Astrocyte of the cerebellum (primary cell): ENCODE results near the gene POLN.

ENCODE experiments used
- DNase-seq: peaks from one replicate; pipeline ENCODE4 v3.0.0-alpha.2; 2011; ENCODE audit warnings: low read depth
- H3K4me3 ChIP-seq: 2 replicates; pipeline ENCODE4 v1.5.1; 2011; ENCODE audit warnings: mild to moderate bottlenecking, low read depth, low read length, moderate library complexity
- in situ Hi-C: cut with HindIII; loops from 2 replicates; pipeline ENCODE4 v1.10.0; 2017; ENCODE audit warnings: low sequenced_read_pairs
- TF ChIP-seq, protein P1 (sequence below): IDR thresholded peaks from 2 replicates; pipeline ENCODE4 v1.5.1; 2012; ENCODE audit warnings: low read length, low read depth, moderate library complexity, mild to moderate bottlenecking; ENCODE audit errors: missing control alignments

The POLN gene

GRCh38 chr4:2079006-2079405 lies 162.9 kb downstream of the POLN start:
- in situ Hi-C loops = no loop called here
- TF ChIP-seq, protein P1, sequence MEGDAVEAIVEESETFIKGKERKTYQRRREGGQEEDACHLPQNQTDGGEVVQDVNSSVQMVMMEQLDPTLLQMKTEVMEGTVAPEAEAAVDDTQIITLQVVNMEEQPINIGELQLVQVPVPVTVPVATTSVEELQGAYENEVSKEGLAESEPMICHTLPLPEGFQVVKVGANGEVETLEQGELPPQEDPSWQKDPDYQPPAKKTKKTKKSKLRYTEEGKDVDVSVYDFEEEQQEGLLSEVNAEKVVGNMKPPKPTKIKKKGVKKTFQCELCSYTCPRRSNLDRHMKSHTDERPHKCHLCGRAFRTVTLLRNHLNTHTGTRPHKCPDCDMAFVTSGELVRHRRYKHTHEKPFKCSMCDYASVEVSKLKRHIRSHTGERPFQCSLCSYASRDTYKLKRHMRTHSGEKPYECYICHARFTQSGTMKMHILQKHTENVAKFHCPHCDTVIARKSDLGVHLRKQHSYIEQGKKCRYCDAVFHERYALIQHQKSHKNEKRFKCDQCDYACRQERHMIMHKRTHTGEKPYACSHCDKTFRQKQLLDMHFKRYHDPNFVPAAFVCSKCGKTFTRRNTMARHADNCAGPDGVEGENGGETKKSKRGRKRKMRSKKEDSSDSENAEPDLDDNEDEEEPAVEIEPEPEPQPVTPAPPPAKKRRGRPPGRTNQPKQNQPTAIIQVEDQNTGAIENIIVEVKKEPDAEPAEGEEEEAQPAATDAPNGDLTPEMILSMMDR = no peak
- no peak for DNase-seq
- H3K4me3 ChIP-seq = no peak overlapping the region

DNA sequence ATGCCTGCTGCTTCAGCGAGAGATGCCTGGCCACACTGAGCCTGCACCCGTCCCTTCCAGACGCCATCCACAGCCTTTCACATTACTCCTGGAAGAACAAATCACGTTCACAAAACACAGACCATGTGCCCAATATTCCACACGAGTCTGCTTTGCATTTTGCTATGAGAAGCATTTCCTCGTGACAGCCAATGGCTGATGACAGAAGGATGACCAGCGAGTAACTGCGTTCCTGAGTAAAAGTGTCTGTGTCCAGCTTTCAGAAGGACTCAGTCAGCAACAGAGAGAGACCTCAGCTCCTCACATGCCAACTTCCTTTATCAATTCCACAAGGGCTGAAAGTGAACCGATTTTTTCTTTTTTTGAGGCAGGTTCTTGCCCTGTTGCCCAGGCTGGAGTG lies 163.3 kb downstream of the POLN start:
- in situ Hi-C loops = no loop called here
- H3K4me3 ChIP-seq = no peak overlapping the region
- no peak for DNase-seq
- TF ChIP-seq, protein P1 = no peak

DNA sequence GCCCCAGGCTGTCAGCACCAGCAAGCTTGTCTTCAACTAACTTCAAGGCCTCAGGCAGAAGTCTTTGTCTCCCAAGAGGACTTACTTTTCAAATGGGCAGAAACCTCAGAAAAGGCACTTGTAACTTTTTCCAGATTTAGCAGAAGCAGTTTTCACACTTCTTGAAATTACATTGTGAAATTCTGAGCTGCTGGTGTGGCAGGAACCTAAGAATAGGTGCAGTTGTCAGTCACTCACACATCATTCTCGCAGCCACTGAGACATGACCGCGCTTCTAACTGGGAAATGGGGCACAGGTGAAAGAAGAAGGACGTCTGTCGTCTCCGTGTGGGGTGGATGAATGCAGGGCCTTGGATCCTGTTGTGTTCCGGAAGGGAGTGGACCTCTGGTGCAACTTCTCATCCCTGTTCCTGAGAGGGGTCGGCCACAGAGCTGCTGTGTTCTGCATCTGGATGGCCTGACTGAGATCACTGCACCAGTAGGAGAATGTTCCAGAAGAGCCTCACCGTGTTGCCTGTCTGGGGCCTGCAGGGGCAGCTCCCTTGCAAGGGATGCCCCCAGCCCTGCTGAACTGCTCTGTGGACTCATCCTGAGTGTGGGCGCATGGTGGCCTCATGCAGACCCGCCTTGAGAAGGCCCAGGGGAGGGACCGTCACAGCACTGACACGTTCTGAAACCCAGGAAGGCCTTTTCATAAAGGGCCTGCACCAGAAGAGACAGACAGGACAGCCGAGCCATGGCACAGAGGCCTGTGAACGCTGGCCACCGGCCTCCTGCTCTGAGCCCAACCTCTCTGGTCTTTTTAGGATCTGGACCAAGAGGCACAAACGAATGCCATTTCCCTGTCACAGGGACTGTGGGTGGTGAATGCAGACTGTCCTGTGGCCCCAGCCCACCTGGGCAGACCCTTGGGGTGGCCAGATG lies 164.1 kb downstream of the POLN start:
- DNase-seq = no peak
- no peak overlapping the region for H3K4me3 ChIP-seq
- in situ Hi-C loops = no loop called here
- TF ChIP-seq, protein P1 = no peak

- TF ChIP-seq, protein P1 = no peak
- H3K4me3 ChIP-seq = no peak overlapping the region
- no peak for DNase-seq
- in situ Hi-C loops = no loop called here
Measured at GRCh38 chr4:2076908-2077536, 164.9 kb downstream of the POLN start.

- no peak for DNase-seq
- H3K4me3 ChIP-seq = no peak overlapping the region
- TF ChIP-seq, protein P1 = no peak
- in situ Hi-C loops = no loop called here
Measured at GRCh38 chr4:2075987-2076907, 165.7 kb downstream of the POLN start.

DNA sequence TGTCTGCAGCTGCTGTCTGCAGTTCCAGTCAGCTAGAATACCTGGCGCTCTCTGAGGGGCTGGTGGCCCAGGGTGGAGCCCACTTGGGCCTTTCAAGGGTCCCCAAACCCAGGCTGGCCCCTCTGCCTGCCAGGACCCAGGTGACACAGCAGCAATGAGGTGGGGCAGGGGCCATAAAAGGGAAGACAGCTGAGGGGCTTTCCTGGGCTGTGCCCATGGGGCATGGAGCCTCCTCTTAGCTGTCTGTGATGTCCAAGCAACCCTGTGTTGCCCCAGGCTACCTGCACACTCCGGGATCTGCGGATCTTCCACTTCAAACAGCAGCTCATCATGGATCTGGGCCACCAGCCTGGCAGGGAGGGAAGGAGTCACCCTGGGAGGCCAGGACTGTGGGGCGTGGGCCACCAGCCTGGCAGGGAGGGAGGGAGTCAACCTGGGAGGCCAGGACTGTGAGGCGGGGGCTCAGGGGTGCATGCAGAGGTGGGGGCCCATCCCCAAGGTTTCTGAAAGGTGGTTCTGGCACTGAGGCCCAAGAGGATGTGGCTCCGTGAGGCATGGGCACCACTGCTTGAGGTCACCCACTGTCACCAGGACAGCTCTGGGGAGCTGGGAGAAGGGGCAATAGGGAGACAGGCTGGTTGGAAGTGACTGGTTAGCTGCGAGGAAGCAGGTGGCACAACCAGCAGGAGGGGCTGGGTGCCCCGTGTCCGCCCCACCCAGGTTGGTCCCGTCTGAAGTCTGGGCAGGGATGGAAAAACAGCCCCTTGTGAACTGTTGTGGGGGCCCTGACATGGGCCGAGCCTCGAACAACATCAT lies 166.5 kb downstream of the POLN start:
- TF ChIP-seq, protein P1 = no peak
- in situ Hi-C loops = no loop called here

More for the DNA sequence above, 166.5 kb downstream of the POLN start:
- H3K4me3 ChIP-seq = no peak overlapping the region
- DNase-seq = no peak
